SK-N-SH (cell line): ENCODE data around the gene MTREX.

Experiments
- CTCF ChIP-seq: fragments of 200-600 bp; sonication (generic); IDR thresholded peaks from 2 replicates; pipeline ENCODE4 v1.6.1; 2017; ENCODE audit warnings: antibody characterized with exemption, mild to moderate bottlenecking, moderate library complexity
- EZH2phosphoT487 ChIP-seq: fragments of 200-600 bp; sonication (generic); IDR thresholded peaks from 2 replicates; pipeline ENCODE4 v1.6.1; 2017; ENCODE audit warnings: low read depth, mixed run types, mild to moderate bottlenecking, antibody characterized with exemption, moderate library complexity, borderline replicate concordance
- GABPA ChIP-seq: IDR thresholded peaks from 2 replicates; pipeline ENCODE4 v1.4.0; 2012; ENCODE audit warnings: low read depth, mild to moderate bottlenecking
- GATA2 ChIP-seq: sonication (generic); formaldehyde crosslinking; IDR thresholded peaks from 2 replicates; pipeline ENCODE4 v1.5.0; 2020; ENCODE audit warnings: mild to moderate bottlenecking, missing genetic modification reagents
- POLR2AphosphoS5 ChIP-seq: IDR thresholded peaks from 2 replicates; pipeline ENCODE4 v1.6.1; 2012; ENCODE audit warnings: low read depth, low read length
- ZBTB33 ChIP-seq: IDR thresholded peaks from 2 replicates; pipeline ENCODE4 v1.4.0; 2012; ENCODE audit warnings: low read depth, borderline replicate concordance
- TF ChIP-seq, protein P1 (sequence below): IDR thresholded peaks from 2 replicates; pipeline ENCODE4 v1.4.0; 2012; ENCODE audit warnings: low read depth

GRCh38 chr5:55370291-55370925 lies 62.6 kb downstream of the MTREX start:
- TF ChIP-seq GATA2: no peak
- no peak for TF ChIP-seq CTCF
- TF ChIP-seq EZH2phosphoT487: no peak
- TF ChIP-seq POLR2AphosphoS5: no peak
- TF ChIP-seq GABPA: no peak
- TF ChIP-seq ZBTB33: no peak
- TF ChIP-seq, protein P1, sequence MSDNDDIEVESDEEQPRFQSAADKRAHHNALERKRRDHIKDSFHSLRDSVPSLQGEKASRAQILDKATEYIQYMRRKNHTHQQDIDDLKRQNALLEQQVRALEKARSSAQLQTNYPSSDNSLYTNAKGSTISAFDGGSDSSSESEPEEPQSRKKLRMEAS: no peak
